HUES64 (cell line): ENCODE results near the gene CYTIP.
"Not testable (repeated sequence)": the region's sequence is repeated elsewhere in the genome, so short reads cannot be mapped to it uniquely, and the experiment has no call there.

Experiments
- H3K27ac ChIP-seq: 2 replicates; pipeline ENCODE4 v1.7.0; 2013; ENCODE audit warnings: low read depth, low read length, inconsistent platforms
- H3K27me3 ChIP-seq: 2 replicates; pipeline ENCODE4 v1.6.1; 2013; ENCODE audit warnings: mild to moderate bottlenecking, low read length; ENCODE audit not compliant: insufficient read depth
- H3K36me3 ChIP-seq: 2 replicates; pipeline ENCODE4 v1.6.1; 2013; ENCODE audit warnings: mild to moderate bottlenecking, low read length; ENCODE audit not compliant: insufficient read depth
- H3K4me1 ChIP-seq: 2 replicates; pipeline ENCODE4 v1.6.1; 2013; ENCODE audit warnings: mild to moderate bottlenecking, low read length, moderate library complexity; ENCODE audit not compliant: insufficient read depth
- H3K4me3 ChIP-seq: 2 replicates; pipeline ENCODE4 v1.5.1; 2013; ENCODE audit warnings: mild to moderate bottlenecking, low read length, moderate library complexity
- H3K9ac ChIP-seq: 2 replicates; pipeline ENCODE4 v1.6.1; 2013; ENCODE audit warnings: mild to moderate bottlenecking, low read depth, low read length
- H3K9me3 ChIP-seq: 2 replicates; pipeline ENCODE4 v1.6.1; 2013; ENCODE audit warnings: low read depth, low read length; ENCODE audit not compliant: insufficient read depth
- WGBS: fragments of 150-250, 120-280 bp; methylation state at CpG from one replicate; pipeline ENCODE4 v1.1.7; 2013; ENCODE audit warnings: missing lambda C conversion rate; 5-methylcytosine and 5-hydroxymethylcytosine counted together

The CYTIP gene

DNA sequence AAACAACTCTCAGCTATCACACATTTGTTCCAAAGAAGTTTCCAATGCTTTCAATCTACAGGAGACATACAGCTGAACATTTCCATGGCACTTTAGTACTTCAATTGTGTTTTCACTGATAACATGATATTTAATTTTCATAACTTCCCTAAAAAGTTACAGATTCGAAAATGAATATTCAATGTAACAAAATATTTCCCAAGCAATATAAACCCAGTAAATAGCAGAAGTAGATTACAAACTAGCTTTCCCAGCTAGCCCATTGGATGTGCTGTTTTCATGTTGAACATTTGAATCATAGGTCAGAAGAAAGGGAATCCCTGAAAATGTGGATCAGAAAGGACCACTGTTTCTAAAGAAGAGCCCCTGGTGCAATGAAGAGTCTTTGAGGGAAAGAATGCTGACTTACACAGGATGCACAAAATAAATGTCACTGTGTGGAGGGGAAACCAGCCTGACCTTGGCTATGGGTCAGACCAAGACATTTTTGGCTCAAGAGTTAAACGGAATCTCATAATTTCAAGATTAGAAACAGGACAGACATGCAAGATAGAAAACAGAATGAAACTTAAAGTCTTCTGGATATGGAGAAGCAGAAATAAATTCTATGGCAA, 22.5 kb downstream of the CYTIP start:
- Histone ChIP-seq H3K27me3 (no peaks in the 10 kb centered on the region), H3K4me3 (no peak overlapping the region), H3K9ac (no peak overlapping the region), H3K36me3 (no peaks in the 10 kb centered on the region), H3K4me1 (no peaks in the 10 kb centered on the region), H3K9me3 (peaks cover 14% of the 10 kb centered on the region; the same call in 1 of the 2 replicates), H3K27ac (no peak overlapping the region)
- 90% methylated on average over 2 of the region's 2 CpGs for WGBS

DNA sequence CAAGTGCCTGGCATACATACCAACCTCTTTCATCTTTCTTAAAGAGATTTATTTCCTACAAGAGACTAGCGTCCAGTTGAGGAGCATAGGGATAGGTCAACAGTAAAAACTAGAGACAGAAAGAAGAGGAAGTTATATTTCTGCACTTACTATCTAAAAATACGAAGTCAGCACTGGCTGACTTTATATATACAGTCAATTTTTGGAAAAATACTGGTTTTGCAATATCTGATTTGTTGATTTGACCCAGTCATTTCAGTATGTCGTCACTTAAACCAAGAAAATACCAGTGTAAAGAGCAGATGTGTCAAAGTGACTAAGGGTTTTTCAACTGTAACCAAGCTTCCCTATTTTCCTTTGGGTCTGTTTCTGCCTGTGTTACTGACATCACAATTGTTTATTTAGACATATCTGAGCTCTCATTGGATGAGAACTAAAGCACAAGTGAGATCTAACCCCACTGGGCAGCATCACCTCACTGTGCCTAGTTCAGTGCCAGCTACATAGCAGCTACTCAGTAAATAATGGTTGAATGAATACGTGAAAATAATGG, 23.0 kb downstream of the CYTIP start:
- no peaks in the 10 kb centered on the region for H3K36me3 ChIP-seq
- 0 out of 2 replicates have a peak, but pooled peaks cover 8% of the 10 kb centered on the region for H3K9me3 ChIP-seq
- H3K4me1 ChIP-seq, result no peaks in the 10 kb centered on the region
- whole genome bisulfite sequencing, result 94% methylated on average over 3 of the region's 4 CpGs
- H3K4me3 ChIP-seq, result no peak overlapping the region
- H3K27me3 ChIP-seq, result no peaks in the 10 kb centered on the region
- H3K9ac ChIP-seq, result no peak overlapping the region
- no peak overlapping the region for H3K27ac ChIP-seq

DNA sequence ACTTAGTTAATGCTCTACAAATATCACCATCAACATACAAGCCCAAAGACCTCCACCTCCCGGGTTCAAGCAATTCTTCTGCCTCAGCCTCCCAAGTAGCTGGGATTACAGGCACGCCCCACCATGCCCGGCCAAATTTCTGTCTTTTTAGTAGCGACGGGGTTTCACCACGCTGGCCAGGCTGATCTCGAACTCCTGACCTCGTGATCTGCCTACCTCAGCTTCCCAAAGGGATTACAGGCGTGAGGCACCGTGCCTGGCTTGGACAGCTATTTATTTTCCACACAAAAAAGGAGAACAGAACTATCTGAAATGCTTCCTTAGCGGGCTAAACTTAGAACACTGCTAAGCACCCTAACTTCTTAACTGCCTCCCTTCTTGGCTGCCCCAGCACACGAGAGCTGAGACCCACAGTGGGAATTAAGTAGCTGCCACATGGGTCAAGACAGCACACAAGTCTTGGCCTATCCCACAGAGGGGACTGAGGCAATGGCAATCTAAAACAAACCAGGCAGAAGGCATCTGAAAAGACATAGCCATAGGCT, 24.8 kb downstream of the CYTIP start:
- Histone ChIP-seq H3K27ac (no peak overlapping the region), H3K27me3 (no peaks in the 10 kb centered on the region), H3K9ac (no peak overlapping the region), H3K4me3 (no peak overlapping the region), H3K36me3 (no peaks in the 10 kb centered on the region), H3K9me3 (no peaks in the 10 kb centered on the region), H3K4me1 (no peaks in the 10 kb centered on the region)
- WGBS, result 94% methylated on average over 12 of the region's 12 CpGs

DNA sequence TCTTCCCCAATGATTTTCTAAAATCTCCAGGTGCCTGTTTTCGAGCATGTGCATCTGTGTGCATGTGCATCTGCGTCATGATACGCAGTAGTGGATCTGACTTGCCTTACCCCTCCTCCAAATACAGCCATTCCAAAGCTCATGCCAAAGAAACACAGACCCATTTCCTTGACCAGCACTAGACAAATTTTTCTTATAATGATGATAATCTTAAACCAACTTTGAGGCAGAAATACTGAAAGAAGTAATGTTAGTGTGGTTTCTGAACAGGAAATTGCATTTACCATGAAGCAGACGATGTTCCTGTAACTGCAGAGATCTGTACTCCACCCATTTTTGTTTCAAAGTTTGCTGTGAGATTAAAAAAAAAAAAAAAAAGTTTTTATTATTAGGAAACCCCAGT, 25.6 kb downstream of the CYTIP start:
- Histone ChIP-seq H3K36me3 (no peaks in the 10 kb centered on the region), H3K9ac (no peak overlapping the region), H3K9me3 (no peaks in the 10 kb centered on the region), H3K27me3 (no peaks in the 10 kb centered on the region), H3K27ac (no peak overlapping the region), H3K4me1 (no peaks in the 10 kb centered on the region), H3K4me3 (no peak overlapping the region)
- WGBS, result 93% methylated on average over 4 of the region's 4 CpGs

DNA sequence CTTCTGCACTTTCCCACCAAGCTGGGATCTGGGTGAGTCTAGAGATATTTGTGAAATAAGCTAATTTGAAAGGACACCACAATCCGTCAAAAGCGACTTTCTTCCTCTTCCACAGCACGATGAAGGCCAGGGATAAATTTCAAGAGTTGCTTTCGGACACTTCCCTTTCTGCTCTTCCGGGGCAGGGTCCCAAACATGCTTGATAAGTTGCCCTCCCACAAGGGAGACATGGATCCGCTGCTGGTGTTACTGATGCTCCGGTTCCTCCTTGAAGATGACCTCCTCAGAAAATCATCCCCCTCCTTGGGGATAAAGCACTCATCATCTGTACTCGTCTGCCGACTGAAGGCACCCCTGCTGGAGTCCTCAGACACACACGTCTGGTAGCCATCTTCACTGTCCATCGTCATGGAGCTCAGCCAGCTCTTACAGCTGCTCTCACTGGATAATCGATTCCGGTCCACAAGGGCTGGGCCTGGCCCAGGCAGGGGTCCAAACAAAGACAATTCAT, 28.2 kb downstream of the CYTIP start:
- WGBS, result 94% methylated on average over 13 of the region's 13 CpGs
- H3K27ac ChIP-seq, result no peak overlapping the region
- no peaks in the 10 kb centered on the region for H3K27me3 ChIP-seq
- no peak overlapping the region for H3K4me3 ChIP-seq
- H3K9ac ChIP-seq, result no peak overlapping the region
- no peaks in the 10 kb centered on the region for H3K4me1 ChIP-seq
- no peaks in the 10 kb centered on the region for H3K9me3 ChIP-seq
- no peaks in the 10 kb centered on the region for H3K36me3 ChIP-seq

DNA sequence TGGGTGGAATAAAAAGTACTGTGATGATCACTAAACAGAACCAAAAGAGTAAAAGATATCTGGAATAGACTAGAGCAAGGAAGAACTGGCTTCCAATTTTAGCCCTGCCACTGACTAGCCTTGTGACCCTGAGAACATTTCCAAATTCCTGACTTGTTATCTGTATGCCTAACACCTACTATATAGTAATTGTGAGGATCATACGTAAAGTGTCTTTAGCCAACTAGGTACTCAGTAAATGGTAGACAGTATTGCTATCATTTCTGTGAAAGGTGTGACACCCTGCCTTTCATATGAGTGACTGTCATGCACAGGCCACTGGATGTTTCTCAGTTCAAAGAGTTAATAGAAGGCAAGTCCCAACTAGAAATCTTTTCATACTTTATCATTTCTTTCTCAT, 29.8 kb downstream of the CYTIP start:
- Histone ChIP-seq H3K9ac (no peak overlapping the region), H3K9me3 (no peaks in the 10 kb centered on the region), H3K27me3 (no peaks in the 10 kb centered on the region), H3K4me3 (no peak overlapping the region), H3K4me1 (no peaks in the 10 kb centered on the region), H3K36me3 (no peaks in the 10 kb centered on the region), H3K27ac (no peak overlapping the region)
- 93% methylated on average over 1 of the region's 1 CpG for WGBS

DNA sequence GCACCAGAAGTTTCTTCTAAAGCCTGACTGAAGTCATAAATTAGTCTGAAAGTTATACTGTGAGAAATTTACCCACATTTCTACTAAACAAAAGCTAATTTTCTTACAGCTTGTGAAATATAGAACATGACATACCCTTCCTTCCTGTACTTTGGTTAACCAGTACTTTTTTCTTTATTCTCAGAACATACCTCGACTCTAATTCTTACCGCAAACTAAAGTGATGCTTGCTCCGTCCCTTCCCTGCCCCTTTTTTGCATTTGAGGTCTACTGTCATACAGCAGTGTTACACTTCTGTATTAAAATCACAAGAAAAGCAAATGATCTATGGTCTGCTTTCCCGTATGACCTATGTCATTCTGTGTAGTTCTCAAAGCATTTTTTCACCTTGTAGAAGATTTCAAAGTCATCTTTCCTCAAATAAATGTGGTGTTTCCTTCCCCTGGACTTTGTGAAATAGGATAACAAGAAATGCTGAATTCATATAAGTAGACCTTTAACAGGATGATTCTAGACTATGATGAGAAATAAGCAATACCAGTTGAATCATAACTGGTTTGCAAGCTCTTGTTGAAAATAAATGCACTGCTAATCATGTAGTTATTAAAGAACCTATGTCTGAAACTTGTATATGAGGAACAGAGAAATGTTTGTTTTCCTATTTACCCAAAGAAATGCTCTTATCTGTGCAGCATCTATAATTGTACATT, 30.4 kb downstream of the CYTIP start:
- Histone ChIP-seq H3K4me3 (no peak overlapping the region), H3K27ac (no peak overlapping the region), H3K9ac (no peak overlapping the region), H3K4me1 (no peaks in the 10 kb centered on the region), H3K9me3 (no peaks in the 10 kb centered on the region), H3K36me3 (no peaks in the 10 kb centered on the region), H3K27me3 (no peaks in the 10 kb centered on the region)
- WGBS, result 95% methylated on average over 4 of the region's 4 CpGs

DNA sequence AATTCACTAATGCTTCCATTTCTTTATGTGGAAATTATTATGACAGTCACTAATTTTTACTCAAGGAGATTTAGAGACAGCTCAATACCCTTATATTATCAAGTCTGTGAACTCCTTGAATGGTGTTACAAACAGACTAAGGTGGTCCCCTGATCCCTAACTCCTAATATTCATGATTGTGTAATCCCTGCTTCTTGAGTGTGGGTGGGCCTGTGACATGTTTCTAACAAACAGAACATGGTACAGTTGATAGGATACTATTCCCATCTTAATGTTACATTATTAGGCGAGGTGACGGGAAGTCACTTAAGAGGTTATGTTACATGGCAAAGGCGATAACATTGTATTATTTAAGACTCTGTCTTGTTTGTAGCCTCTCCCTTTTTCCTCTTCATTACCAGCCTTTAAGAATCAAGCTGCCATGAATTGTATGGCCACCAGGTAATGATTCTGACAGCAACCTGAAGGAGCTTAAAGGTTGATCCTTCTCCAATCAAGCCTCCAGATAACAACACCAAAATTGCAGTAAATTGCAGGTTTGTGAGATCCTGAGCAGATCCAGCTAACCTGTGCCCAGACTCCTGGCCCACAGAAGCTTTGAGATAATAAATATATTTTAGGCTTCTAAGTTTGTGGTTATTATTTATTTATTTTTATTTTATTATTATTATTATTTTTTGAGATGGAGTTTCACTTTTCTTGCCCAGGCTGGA, 32.1 kb downstream of the CYTIP start:
- WGBS, result 100% methylated on average over 1 of the region's 3 CpGs
- no peaks in the 10 kb centered on the region for H3K4me1 ChIP-seq
- no peaks in the 10 kb centered on the region for H3K27me3 ChIP-seq
- no peaks in the 10 kb centered on the region for H3K9me3 ChIP-seq
- H3K9ac ChIP-seq, result no peak overlapping the region
- H3K27ac ChIP-seq, result no peak overlapping the region
- H3K36me3 ChIP-seq, result no peaks in the 10 kb centered on the region
- no peak overlapping the region for H3K4me3 ChIP-seq

DNA sequence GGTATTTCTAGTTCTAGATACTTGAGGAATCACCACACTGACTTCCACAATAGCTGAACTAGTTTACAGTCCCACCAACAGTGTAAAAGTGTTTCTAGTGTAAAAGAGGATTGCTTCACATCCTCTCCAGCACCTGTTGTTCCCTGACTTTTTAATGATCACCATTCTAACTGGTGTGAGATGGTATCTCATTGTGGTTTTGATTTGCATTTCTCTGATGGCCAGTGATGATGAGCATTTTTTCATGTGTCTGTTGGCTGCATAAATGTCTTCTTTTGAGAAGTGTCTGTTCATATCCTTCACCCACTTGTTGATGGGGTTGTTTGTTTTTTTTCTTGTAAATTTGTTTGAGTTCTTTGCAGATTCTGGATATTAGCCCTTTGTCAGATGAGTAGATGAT, 38.5 kb downstream of the CYTIP start:
- H3K9ac ChIP-seq, H3K4me1 ChIP-seq, H3K27ac ChIP-seq, H3K9me3 ChIP-seq, H3K4me3 ChIP-seq, H3K36me3 ChIP-seq, H3K27me3 ChIP-seq: not testable (repeated sequence)

DNA sequence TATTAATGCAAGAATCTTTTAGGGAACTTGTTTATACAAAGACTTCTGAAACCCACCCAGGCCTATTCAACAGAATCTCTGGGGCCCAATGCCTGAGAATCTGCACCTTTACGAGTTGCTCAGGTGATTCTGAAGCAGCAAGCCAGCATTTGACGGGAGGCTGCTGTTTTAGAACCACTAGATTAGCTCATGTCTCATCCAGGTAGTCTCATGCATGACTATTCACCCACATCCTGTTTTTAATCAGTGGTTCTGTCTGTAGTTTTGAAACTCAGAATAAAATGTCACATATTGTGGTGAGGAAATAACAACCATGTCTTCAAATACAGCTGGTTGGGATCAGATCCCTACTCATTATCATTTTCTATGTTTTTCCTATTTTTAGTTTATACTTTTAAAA, 39.5 kb downstream of the CYTIP start:
- Histone ChIP-seq H3K9ac (no peak overlapping the region), H3K27ac (no peak overlapping the region), H3K36me3 (no peaks in the 10 kb centered on the region), H3K4me1 (no peaks in the 10 kb centered on the region), H3K4me3 (no peak overlapping the region), H3K27me3 (no peaks in the 10 kb centered on the region), H3K9me3 (no peaks in the 10 kb centered on the region)
- 92% methylated on average over 2 of the region's 2 CpGs for WGBS
